ENCODE data around the gene ATG7. TPM values are rescaled to one million over a fixed set of nuclear protein-coding genes. Genes with fewer than 3 reads are reported as not detected.

Gene ATG7
- polyA plus RNA-seq, 1 donor (not counting 4 experiments of a cell fraction or from before 2014, with no cell fraction given), result 27.9 TPM

DNA sequence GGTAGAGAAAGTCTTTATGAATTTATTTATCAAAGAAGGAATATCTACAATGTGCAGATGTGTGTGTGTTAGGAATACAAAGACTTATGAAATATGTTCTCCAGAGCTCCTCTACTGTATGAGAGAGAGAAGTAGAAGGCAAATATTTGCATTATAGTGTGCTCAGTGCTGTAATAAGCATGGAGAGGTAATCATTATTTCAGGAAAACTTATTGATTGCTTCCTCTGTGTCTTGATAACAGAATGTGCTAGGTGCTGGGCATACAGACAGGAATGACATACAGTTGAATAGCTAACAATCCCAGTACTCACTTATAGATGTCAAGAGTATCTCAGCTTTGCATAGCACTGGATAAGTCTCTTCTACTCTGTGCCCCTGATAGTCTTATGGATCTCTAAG lies 30.2 kb downstream of the ATG7 start:
- Histone ChIP-seq H2AFZ (ENCODE audit: control insufficient read depth, low read length) (no peak overlapping the region), H3K36me3 (ENCODE audit: control insufficient read depth in 2 of 2, extremely low read depth in 1 of 2, insufficient read depth in 2 of 2, low read length in 2 of 2) (peaks cover 6 to 23% of the 10 kb centered on the region in 2 experiments), H3K4me2 (ENCODE audit: control insufficient read depth, extremely low read depth, insufficient read depth, low read depth, low read length) (no peak overlapping the region), H3K9ac (ENCODE audit: control insufficient read depth, extremely low read depth, insufficient read depth, low read length) (no peak overlapping the region), H3K9me3 (ENCODE audit: control insufficient read depth, low read depth, low read length) (no peaks in the 10 kb centered on the region), H3K27me3 (ENCODE audit: control insufficient read depth, extremely low read depth, insufficient read depth, low read length) (no peaks in the 10 kb centered on the region), H3K27ac (ENCODE audit: control insufficient read depth, insufficient read depth, low read length) (no peak overlapping the region), H4K20me1 (ENCODE audit: control insufficient read depth, extremely low read depth, insufficient read depth, low read length) (no peaks in the 10 kb centered on the region), H3K4me3 (ENCODE audit: control insufficient read depth in 2 of 3, extremely low read depth in 1 of 3, insufficient read depth in 2 of 3, low read depth in 1 of 3, low read length in 3 of 3) (no peak overlapping the region), H3K9me1 (ENCODE audit: control insufficient read depth, extremely low read depth, insufficient read depth, low read length) (no peaks in the 10 kb centered on the region), H3K4me1 (ENCODE audit: control insufficient read depth, extremely low read depth, insufficient read depth, low read length) (peaks cover 4% of the 10 kb centered on the region), H3K79me2 (ENCODE audit: control insufficient read depth, insufficient read depth, low read length) (no peaks in the 10 kb centered on the region)
- FAIRE-seq (no peak), DNase-seq (ENCODE audit: low read depth, low spot score) (no peak)
- dilution Hi-C loops (cut with MboI; ENCODE audit: extremely low pct_ligation_motif_present, low sequenced_read_pairs), result no loop called here
- no peak for TF ChIP-seq EZH2 (IDR thresholded peaks at IDR 0.05; ENCODE audit: low read length)

DNA sequence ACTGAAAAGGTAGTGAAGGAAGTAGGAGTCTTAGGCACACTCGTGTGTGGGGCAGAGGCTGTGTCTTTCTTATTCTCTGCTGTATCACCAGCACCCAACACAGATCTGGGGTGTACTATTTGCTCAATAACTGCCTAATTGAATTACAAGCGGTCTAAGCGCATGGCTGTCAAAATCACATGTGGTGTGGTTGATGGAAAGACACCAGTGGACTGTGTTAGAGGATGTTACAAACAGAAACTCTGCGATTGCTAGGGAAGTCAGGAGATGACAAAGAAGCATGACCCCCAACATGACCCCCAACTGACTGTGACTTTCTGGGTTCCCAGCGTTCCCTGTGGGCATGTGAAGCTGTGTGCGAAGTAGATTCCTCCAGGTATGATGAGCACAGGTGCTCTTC lies 32.0 kb downstream of the ATG7 start:
- no peak for DNase-seq (ENCODE audit: low read depth, low spot score)
- FAIRE-seq, result no peak
- no peak for TF ChIP-seq EZH2 (IDR thresholded peaks at IDR 0.05; ENCODE audit: low read length)
- TF ChIP-seq, protein P1, sequence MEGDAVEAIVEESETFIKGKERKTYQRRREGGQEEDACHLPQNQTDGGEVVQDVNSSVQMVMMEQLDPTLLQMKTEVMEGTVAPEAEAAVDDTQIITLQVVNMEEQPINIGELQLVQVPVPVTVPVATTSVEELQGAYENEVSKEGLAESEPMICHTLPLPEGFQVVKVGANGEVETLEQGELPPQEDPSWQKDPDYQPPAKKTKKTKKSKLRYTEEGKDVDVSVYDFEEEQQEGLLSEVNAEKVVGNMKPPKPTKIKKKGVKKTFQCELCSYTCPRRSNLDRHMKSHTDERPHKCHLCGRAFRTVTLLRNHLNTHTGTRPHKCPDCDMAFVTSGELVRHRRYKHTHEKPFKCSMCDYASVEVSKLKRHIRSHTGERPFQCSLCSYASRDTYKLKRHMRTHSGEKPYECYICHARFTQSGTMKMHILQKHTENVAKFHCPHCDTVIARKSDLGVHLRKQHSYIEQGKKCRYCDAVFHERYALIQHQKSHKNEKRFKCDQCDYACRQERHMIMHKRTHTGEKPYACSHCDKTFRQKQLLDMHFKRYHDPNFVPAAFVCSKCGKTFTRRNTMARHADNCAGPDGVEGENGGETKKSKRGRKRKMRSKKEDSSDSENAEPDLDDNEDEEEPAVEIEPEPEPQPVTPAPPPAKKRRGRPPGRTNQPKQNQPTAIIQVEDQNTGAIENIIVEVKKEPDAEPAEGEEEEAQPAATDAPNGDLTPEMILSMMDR (optimal IDR thresholded peaks at IDR 0.05 in 1 of 3, IDR thresholded peaks at IDR 0.05 in 1 of 3, conservative IDR thresholded peaks at IDR 0.05 in 1 of 3; ENCODE audit: extremely low read depth in 1 of 3, insufficient read depth in 2 of 3, low read length in 3 of 3), result no peak
- peaks cover 4% of the 10 kb centered on the region for H3K4me1 ChIP-seq (ENCODE audit: control insufficient read depth, extremely low read depth, insufficient read depth, low read length)
- no peak overlapping the region for H3K4me3 ChIP-seq (ENCODE audit: control insufficient read depth in 2 of 3, extremely low read depth in 1 of 3, insufficient read depth in 2 of 3, low read depth in 1 of 3, low read length in 3 of 3)
- H3K9me3 ChIP-seq (ENCODE audit: control insufficient read depth, low read depth, low read length), result no peaks in the 10 kb centered on the region
- H3K27me3 ChIP-seq (ENCODE audit: control insufficient read depth, extremely low read depth, insufficient read depth, low read length), result no peaks in the 10 kb centered on the region
- H2AFZ ChIP-seq (ENCODE audit: control insufficient read depth, low read length), result no peak overlapping the region
- no peaks in the 10 kb centered on the region for H3K9me1 ChIP-seq (ENCODE audit: control insufficient read depth, extremely low read depth, insufficient read depth, low read length)
- H3K79me2 ChIP-seq (ENCODE audit: control insufficient read depth, insufficient read depth, low read length), result no peaks in the 10 kb centered on the region
- no peaks in the 10 kb centered on the region for H4K20me1 ChIP-seq (ENCODE audit: control insufficient read depth, extremely low read depth, insufficient read depth, low read length)
- no peak overlapping the region for H3K9ac ChIP-seq (ENCODE audit: control insufficient read depth, extremely low read depth, insufficient read depth, low read length)
- dilution Hi-C loops (cut with MboI; ENCODE audit: extremely low pct_ligation_motif_present, low sequenced_read_pairs), result no loop called here
- peaks cover 13 to 25% of the 10 kb centered on the region in 2 experiments for H3K36me3 ChIP-seq (ENCODE audit: control insufficient read depth in 2 of 2, extremely low read depth in 1 of 2, insufficient read depth in 2 of 2, low read length in 2 of 2)
- no peak overlapping the region for H3K4me2 ChIP-seq (ENCODE audit: control insufficient read depth, extremely low read depth, insufficient read depth, low read depth, low read length)
- no peak overlapping the region for H3K27ac ChIP-seq (ENCODE audit: control insufficient read depth, insufficient read depth, low read length)

DNA sequence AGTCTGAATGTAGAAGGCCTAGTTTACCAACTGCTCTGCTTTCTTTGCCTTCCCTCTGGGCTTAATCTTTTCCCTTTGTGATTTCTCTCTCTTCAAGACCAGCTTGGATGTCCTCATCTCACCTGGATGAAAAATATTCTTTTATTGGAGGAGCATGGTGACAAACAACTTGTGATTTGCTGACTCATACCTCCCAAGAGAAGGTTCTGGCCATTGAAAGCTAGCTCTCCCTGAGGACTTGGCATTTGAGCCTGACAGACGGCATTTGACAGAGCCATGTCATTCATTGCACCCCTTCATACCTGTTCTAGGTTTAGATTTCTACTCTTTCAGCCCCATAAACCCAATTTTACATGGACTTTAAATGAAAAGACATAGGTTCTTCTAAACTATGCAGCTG lies 33.3 kb downstream of the ATG7 start:
- Histone ChIP-seq H3K27me3 (ENCODE audit: control insufficient read depth, extremely low read depth, insufficient read depth, low read length) (no peaks in the 10 kb centered on the region), H3K4me2 (ENCODE audit: control insufficient read depth, extremely low read depth, insufficient read depth, low read depth, low read length) (no peak overlapping the region), H3K9ac (ENCODE audit: control insufficient read depth, extremely low read depth, insufficient read depth, low read length) (no peak overlapping the region), H3K27ac (ENCODE audit: control insufficient read depth, insufficient read depth, low read length) (no peak overlapping the region), H3K9me1 (ENCODE audit: control insufficient read depth, extremely low read depth, insufficient read depth, low read length) (no peaks in the 10 kb centered on the region), H3K9me3 (ENCODE audit: control insufficient read depth, low read depth, low read length) (no peaks in the 10 kb centered on the region), H3K4me3 (ENCODE audit: control insufficient read depth in 2 of 3, extremely low read depth in 1 of 3, insufficient read depth in 2 of 3, low read depth in 1 of 3, low read length in 3 of 3) (no peak overlapping the region), H4K20me1 (ENCODE audit: control insufficient read depth, extremely low read depth, insufficient read depth, low read length) (no peaks in the 10 kb centered on the region), H3K36me3 (ENCODE audit: control insufficient read depth in 2 of 2, extremely low read depth in 1 of 2, insufficient read depth in 2 of 2, low read length in 2 of 2) (peaks cover 11 to 17% of the 10 kb centered on the region in 2 experiments), H2AFZ (ENCODE audit: control insufficient read depth, low read length) (no peak overlapping the region), H3K4me1 (ENCODE audit: control insufficient read depth, extremely low read depth, insufficient read depth, low read length) (peaks cover 4% of the 10 kb centered on the region), H3K79me2 (ENCODE audit: control insufficient read depth, insufficient read depth, low read length) (no peaks in the 10 kb centered on the region)
- FAIRE-seq (no peak), DNase-seq (ENCODE audit: low read depth, low spot score) (no peak)
- TF ChIP-seq EZH2 (IDR thresholded peaks at IDR 0.05; ENCODE audit: low read length), result no peak
- TF ChIP-seq, protein P1 (optimal IDR thresholded peaks at IDR 0.05 in 1 of 3, IDR thresholded peaks at IDR 0.05 in 1 of 3, conservative IDR thresholded peaks at IDR 0.05 in 1 of 3; ENCODE audit: extremely low read depth in 1 of 3, insufficient read depth in 2 of 3, low read length in 3 of 3), result no peak
- dilution Hi-C loops (cut with MboI; ENCODE audit: extremely low pct_ligation_motif_present, low sequenced_read_pairs), result no loop called here

All from keratinocyte (primary cell).